Endodermal cell (in vitro differentiated cells): ENCODE data around the gene PANK4. TPM values are rescaled to one million over a fixed set of nuclear protein-coding genes. Genes with fewer than 3 reads are reported as not detected.

Source experiments
- DNase-seq: peaks from one replicate; pipeline ENCODE4 v3.0.0-alpha.2; 2017
- H3K27ac ChIP-seq: 2 replicates; pipeline ENCODE4 v1.5.1; 2013; ENCODE audit warnings: mild to moderate bottlenecking, low read depth, low read length, moderate library complexity
- H3K27me3 ChIP-seq: 2 replicates; pipeline ENCODE4 v1.6.1; 2013; ENCODE audit warnings: mild to moderate bottlenecking, low read length, moderate library complexity; ENCODE audit not compliant: insufficient read depth, control insufficient read depth, poor library complexity, severe bottlenecking
- H3K36me3 ChIP-seq: 2 replicates; pipeline ENCODE4 v1.7.0; 2013; ENCODE audit warnings: mild to moderate bottlenecking, low read length, moderate library complexity; ENCODE audit not compliant: control insufficient read depth, insufficient read depth
- H3K4me1 ChIP-seq: one replicate; pipeline ENCODE4 v1.7.0; 2013; ENCODE audit warnings: low read length; ENCODE audit not compliant: control insufficient read depth, insufficient read depth
- H3K4me3 ChIP-seq: 2 replicates; pipeline ENCODE4 v1.5.1; 2013; ENCODE audit warnings: mild to moderate bottlenecking, low read length, moderate library complexity
- H3K9ac ChIP-seq: 2 replicates; pipeline ENCODE4 v1.6.1; 2013; ENCODE audit warnings: mild to moderate bottlenecking, low read length, moderate library complexity; ENCODE audit not compliant: poor library complexity, severe bottlenecking; ENCODE audit errors: extremely low read depth
- H3K9me3 ChIP-seq: 2 replicates; pipeline ENCODE4 v1.6.1; 2013; ENCODE audit warnings: mild to moderate bottlenecking, low read length, moderate library complexity; ENCODE audit not compliant: control insufficient read depth
- H3K27ac Mint-ChIP-seq: 2 replicates; pipeline ENCODE4 v1.8.0; 2020; ENCODE audit warnings: mixed read lengths
- H3K27me3 Mint-ChIP-seq: 2 replicates; pipeline ENCODE4 v1.8.0; 2021; ENCODE audit warnings: mild to moderate bottlenecking, mixed read lengths; ENCODE audit not compliant: insufficient read depth
- H3K36me3 Mint-ChIP-seq: 2 replicates; pipeline ENCODE4 v1.8.0; 2020; ENCODE audit warnings: low read depth, mixed read lengths
- H3K4me1 Mint-ChIP-seq: 2 replicates; pipeline ENCODE4 v1.8.0; 2020; ENCODE audit warnings: mixed read lengths
- H3K4me3 Mint-ChIP-seq: 2 replicates; pipeline ENCODE4 v1.8.0; 2020; ENCODE audit warnings: mild to moderate bottlenecking, moderate library complexity, mixed read lengths
- H3K9me3 Mint-ChIP-seq: 2 replicates; pipeline ENCODE4 v1.8.0; 2020; ENCODE audit warnings: mild to moderate bottlenecking, mixed read lengths
- CTCF ChIP-seq: fragments of 200-600 bp; sonication (generic); conservative IDR thresholded peaks from 2 replicates; pipeline ENCODE4 v1.5.0; 2021; ENCODE audit warnings: antibody characterized with exemption, mild to moderate bottlenecking
- WGBS, 2 experiments: methylation state at CpG; one replicate each; pipeline versions ENCODE4 v1.1.5 to v1.1.7; 2013; ENCODE audit warnings: missing lambda C conversion rate in 2 of 2, mixed read lengths in 1 of 2; ENCODE audit not compliant: insufficient coverage in 1 of 2, insufficient read length in 1 of 2; 5-methylcytosine and 5-hydroxymethylcytosine counted together
- total RNA-seq, 2 donors: library from RNA; stranded (reverse); fragmentation: NEBNext Ultra II Directional in 1 of 2; extraction: Animal tissue kit (Norgen Biotek cat#: 25700) in 1 of 2; gene quantifications; 2 replicates in 1 of 2; 3 replicates in 1 of 2; pipeline ENCODE4 v1.2.1, GENCODE V29; 2021

PANK4 gene
- total RNA-seq, 2 donors from 2014 or later = 45.6 to 49.5 TPM

GRCh38 chr1:2472109-2472508 lies 54.3 kb downstream of the PANK4 start:
- Mint-ChIP-seq H3K27ac (no peak overlapping the region), H3K9me3 (no peaks in the 10 kb centered on the region), H3K27me3 (no peaks in the 10 kb centered on the region), H3K4me3 (no peak overlapping the region), H3K4me1 (no peaks in the 10 kb centered on the region), H3K36me3 (no peaks in the 10 kb centered on the region)
- Histone ChIP-seq H3K4me3 (no peak overlapping the region), H3K36me3 (no peaks in the 10 kb centered on the region), H3K27ac (no peak overlapping the region), H3K27me3 (no peaks in the 10 kb centered on the region), H3K4me1 (no peaks in the 10 kb centered on the region), H3K9ac (no peak overlapping the region), H3K9me3 (no peaks in the 10 kb centered on the region)
- 83 to 86% methylated on average over 12 to 17 of the region's 17 CpGs for WGBS, 2 experiments
- no peak for TF ChIP-seq CTCF
- DNase-seq = no peak

GRCh38 chr1:2471587-2472001 lies 54.8 kb downstream of the PANK4 start:
- WGBS, 2 experiments = 87 to 95% methylated on average over 4 to 15 of the region's 15 CpGs
- Mint-ChIP-seq H3K36me3 (no peaks in the 10 kb centered on the region), H3K9me3 (no peaks in the 10 kb centered on the region), H3K27ac (no peak overlapping the region), H3K4me1 (no peaks in the 10 kb centered on the region), H3K4me3 (no peak overlapping the region), H3K27me3 (no peaks in the 10 kb centered on the region)
- Histone ChIP-seq H3K27ac (no peak overlapping the region), H3K4me3 (no peak overlapping the region), H3K36me3 (no peaks in the 10 kb centered on the region), H3K4me1 (no peaks in the 10 kb centered on the region), H3K27me3 (no peaks in the 10 kb centered on the region), H3K9me3 (no peaks in the 10 kb centered on the region), H3K9ac (no peak overlapping the region)
- no peak for TF ChIP-seq CTCF
- DNase-seq = no peak

- no peak overlapping the region for H3K27ac ChIP-seq
- 90 to 91% methylated on average over 6 to 7 of the region's 7 CpGs for WGBS, 2 experiments
- TF ChIP-seq CTCF = no peak
Measured at GRCh38 chr1:2471159-2471471, 55.3 kb downstream of the PANK4 start.

More at GRCh38 chr1:2471159-2471471, 55.3 kb downstream of the PANK4 start:
- Histone ChIP-seq H3K9me3 (no peaks in the 10 kb centered on the region), H3K4me1 (no peaks in the 10 kb centered on the region), H3K4me3 (no peak overlapping the region), H3K36me3 (no peaks in the 10 kb centered on the region), H3K9ac (no peak overlapping the region), H3K27me3 (no peaks in the 10 kb centered on the region)
- H3K36me3 Mint-ChIP-seq = no peaks in the 10 kb centered on the region
- H3K4me1 Mint-ChIP-seq = no peaks in the 10 kb centered on the region
- no peak for DNase-seq
- H3K9me3 Mint-ChIP-seq = no peaks in the 10 kb centered on the region
- H3K4me3 Mint-ChIP-seq = no peak overlapping the region
- no peak overlapping the region for H3K27ac Mint-ChIP-seq
- no peaks in the 10 kb centered on the region for H3K27me3 Mint-ChIP-seq
